ENCODE measurements around the gene TECTA. TPM values are rescaled to one million over a fixed set of nuclear protein-coding genes. Genes with fewer than 3 reads are reported as not detected.
"Not testable (repeated sequence)": the region's sequence is repeated elsewhere in the genome, so short reads cannot be mapped to it uniquely, and the experiment has no call there.

The TECTA gene
- total and polyA plus RNA-seq, 2 experiments from 2014 or later = 0.17 to 0.50 TPM

- Histone ChIP-seq H3K4me2 (no peak overlapping the region), H3K27me3 (no peaks in the 10 kb centered on the region)
Measured at GRCh38 chr11:121163658-121164308, 62.7 kb downstream of the TECTA start.

GRCh38 chr11:121177629-121178028 lies 76.6 kb downstream of the TECTA start:
- not testable (repeated sequence) for H3K79me2 ChIP-seq; H3K27ac ChIP-seq; DNase-seq (ENCODE audit: low spot score); H3K4me2 ChIP-seq; H4K20me1 ChIP-seq (ENCODE audit: insufficient read depth, poor library complexity, severe bottlenecking); H3K4me3 ChIP-seq; H3K36me3 ChIP-seq (replicated peaks; ENCODE audit: insufficient read depth, low read depth); H3K9me3 ChIP-seq (ENCODE audit: low read depth); H3K9me2 ChIP-seq (replicated peaks; ENCODE audit: insufficient read depth); H2AFZ ChIP-seq; H3K4me1 ChIP-seq (ENCODE audit: insufficient read depth); H3K27me3 ChIP-seq
- WGBS (ENCODE audit: low lambda C conversion rate, missing lambda C conversion rate) = 85% methylated on average over 10 of the region's 10 CpGs

More at GRCh38 chr11:121163658-121164308, 62.7 kb downstream of the TECTA start:
- DNase-seq (ENCODE audit: low spot score) = no peak
- Histone ChIP-seq H3K4me1 (ENCODE audit: insufficient read depth) (no peaks in the 10 kb centered on the region), H3K9me2 (replicated peaks; ENCODE audit: insufficient read depth) (no peaks in the 10 kb centered on the region), H3K36me3 (replicated peaks; ENCODE audit: insufficient read depth, low read depth) (no peaks in the 10 kb centered on the region), H3K79me2 (no peaks in the 10 kb centered on the region), H2AFZ (no peak overlapping the region), H3K4me3 (no peak overlapping the region), H3K9me3 (ENCODE audit: low read depth) (no peaks in the 10 kb centered on the region), H3K27ac (no peak overlapping the region), H4K20me1 (ENCODE audit: insufficient read depth, poor library complexity, severe bottlenecking) (no peaks in the 10 kb centered on the region)
- TF ChIP-seq EZH2phosphoT487 (IDR thresholded peaks at IDR 0.05; ENCODE audit: low read depth, severe bottlenecking, unreplicated experiment) (no peak), EZH2 (IDR thresholded peaks at IDR 0.05; ENCODE audit: borderline replicate concordance) (no peak)
- TF ChIP-seq, protein P1, sequence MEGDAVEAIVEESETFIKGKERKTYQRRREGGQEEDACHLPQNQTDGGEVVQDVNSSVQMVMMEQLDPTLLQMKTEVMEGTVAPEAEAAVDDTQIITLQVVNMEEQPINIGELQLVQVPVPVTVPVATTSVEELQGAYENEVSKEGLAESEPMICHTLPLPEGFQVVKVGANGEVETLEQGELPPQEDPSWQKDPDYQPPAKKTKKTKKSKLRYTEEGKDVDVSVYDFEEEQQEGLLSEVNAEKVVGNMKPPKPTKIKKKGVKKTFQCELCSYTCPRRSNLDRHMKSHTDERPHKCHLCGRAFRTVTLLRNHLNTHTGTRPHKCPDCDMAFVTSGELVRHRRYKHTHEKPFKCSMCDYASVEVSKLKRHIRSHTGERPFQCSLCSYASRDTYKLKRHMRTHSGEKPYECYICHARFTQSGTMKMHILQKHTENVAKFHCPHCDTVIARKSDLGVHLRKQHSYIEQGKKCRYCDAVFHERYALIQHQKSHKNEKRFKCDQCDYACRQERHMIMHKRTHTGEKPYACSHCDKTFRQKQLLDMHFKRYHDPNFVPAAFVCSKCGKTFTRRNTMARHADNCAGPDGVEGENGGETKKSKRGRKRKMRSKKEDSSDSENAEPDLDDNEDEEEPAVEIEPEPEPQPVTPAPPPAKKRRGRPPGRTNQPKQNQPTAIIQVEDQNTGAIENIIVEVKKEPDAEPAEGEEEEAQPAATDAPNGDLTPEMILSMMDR (IDR thresholded peaks at IDR 0.05; ENCODE audit: poor library complexity) = no peak
- 84% methylated on average over 6 of the region's 6 CpGs for WGBS (ENCODE audit: low lambda C conversion rate, missing lambda C conversion rate)

GRCh38 chr11:121179306-121179705 lies 78.3 kb downstream of the TECTA start:
- no peak overlapping the region for H3K4me3 ChIP-seq
- no peaks in the 10 kb centered on the region for H3K36me3 ChIP-seq (replicated peaks; ENCODE audit: insufficient read depth, low read depth)
- no peaks in the 10 kb centered on the region for H3K9me3 ChIP-seq (ENCODE audit: low read depth)
- no peak for DNase-seq (ENCODE audit: low spot score)
- H3K27ac ChIP-seq = no peak overlapping the region
- no peaks in the 10 kb centered on the region for H3K79me2 ChIP-seq
- H4K20me1 ChIP-seq (ENCODE audit: insufficient read depth, poor library complexity, severe bottlenecking) = no peaks in the 10 kb centered on the region
- H3K4me1 ChIP-seq (ENCODE audit: insufficient read depth) = no peaks in the 10 kb centered on the region
- 94% methylated on average over 1 of the region's 1 CpG for WGBS (ENCODE audit: low lambda C conversion rate, missing lambda C conversion rate)
- H3K9me2 ChIP-seq (replicated peaks; ENCODE audit: insufficient read depth) = no peaks in the 10 kb centered on the region
- H3K4me2 ChIP-seq = no peak overlapping the region
- TF ChIP-seq EZH2 (IDR thresholded peaks at IDR 0.05; ENCODE audit: borderline replicate concordance) = no peak
- TF ChIP-seq, protein P1 (IDR thresholded peaks at IDR 0.05; ENCODE audit: poor library complexity) = no peak
- no peak for TF ChIP-seq EZH2phosphoT487 (IDR thresholded peaks at IDR 0.05; ENCODE audit: low read depth, severe bottlenecking, unreplicated experiment)
- H3K27me3 ChIP-seq = no peaks in the 10 kb centered on the region
- no peak overlapping the region for H2AFZ ChIP-seq

GRCh38 chr11:121180183-121180582 lies 79.1 kb downstream of the TECTA start:
- 85% methylated on average over 1 of the region's 1 CpG for WGBS (ENCODE audit: low lambda C conversion rate, missing lambda C conversion rate)

More at GRCh38 chr11:121180183-121180582, 79.1 kb downstream of the TECTA start:
- Histone ChIP-seq H2AFZ (no peak overlapping the region), H3K27ac (no peak overlapping the region), H3K9me2 (replicated peaks; ENCODE audit: insufficient read depth) (no peaks in the 10 kb centered on the region), H3K4me1 (ENCODE audit: insufficient read depth) (no peaks in the 10 kb centered on the region), H3K27me3 (peaks cover 4% of the 10 kb centered on the region), H3K4me3 (no peak overlapping the region), H3K9me3 (ENCODE audit: low read depth) (no peaks in the 10 kb centered on the region), H3K79me2 (no peaks in the 10 kb centered on the region), H4K20me1 (ENCODE audit: insufficient read depth, poor library complexity, severe bottlenecking) (no peaks in the 10 kb centered on the region), H3K4me2 (no peak overlapping the region), H3K36me3 (replicated peaks; ENCODE audit: insufficient read depth, low read depth) (no peaks in the 10 kb centered on the region)
- TF ChIP-seq EZH2 (IDR thresholded peaks at IDR 0.05; ENCODE audit: borderline replicate concordance) (no peak), EZH2phosphoT487 (IDR thresholded peaks at IDR 0.05; ENCODE audit: low read depth, severe bottlenecking, unreplicated experiment) (no peak)
- TF ChIP-seq, protein P1 (IDR thresholded peaks at IDR 0.05; ENCODE audit: poor library complexity) = no peak
- no peak for DNase-seq (ENCODE audit: low spot score)
